Left lung (tissue), 10 donors: ENCODE data around the gene NDUFAF8. TPM values are rescaled to one million over a fixed set of nuclear protein-coding genes. Genes with fewer than 3 reads are reported as not detected.
A peak's percentile ranks its signal among the peaks of the same experiment; 100 is the strongest.

Experiments used
- ATAC-seq: fragments of 200-7000 bp; cut with Tn5 transposase; one replicate; pipeline ENCODE4 v1.9.1; 2020; ENCODE audit warnings: moderate library complexity
- DNase-seq, 4 donors: peaks; one replicate each; pipeline ENCODE4 v3.0.0-alpha.2; 2013 to 2020
- H3K27ac ChIP-seq, 2 donors: fragments of 200-600 bp; sonication (generic) in 1 of 2; one replicate each; pipeline versions ENCODE4 v1.5.0 to v1.8.0; 2020 to 2021
- H3K27me3 ChIP-seq, 2 donors: fragments of 200-600 bp; sonication (generic) in 1 of 2; one replicate each; pipeline versions ENCODE4 v1.5.0 to v1.8.0; 2020 to 2021
- H3K36me3 ChIP-seq, 2 donors: fragments of 200-600 bp; sonication (generic) in 1 of 2; one replicate each; pipeline versions ENCODE4 v1.5.0 to v1.8.0; 2020 to 2021
- H3K4me1 ChIP-seq, 2 donors: fragments of 200-600 bp; one replicate each; pipeline ENCODE4 v1.8.0; 2021
- H3K4me3 ChIP-seq, 2 donors: fragments of 200-600 bp; sonication (generic) in 1 of 2; one replicate each; pipeline versions ENCODE4 v1.5.0 to v1.8.0; 2020 to 2021; ENCODE audit warnings: mild to moderate bottlenecking in 1 of 2
- H3K9me3 ChIP-seq, 2 donors: fragments of 200-600 bp; sonication (generic) in 1 of 2; one replicate each; pipeline versions ENCODE4 v1.5.0 to v1.8.0; 2020 to 2021
- intact Hi-C, 2 donors: fragments of 100-400 bp; cut with DNase I; formaldehyde crosslinking; loops; one replicate each; pipeline versions ENCODE4 v1.11.2 to v1.14.2; 2022
- polyA plus RNA-seq, 6 donors: library from polyadenylated mRNA; unstranded; fragments of 120-200 nt; gene quantifications; one replicate each; pipeline ENCODE4 v1.2.1, GENCODE V29; 2013; ENCODE audit not compliant: insufficient read length in 6 of 6
- total RNA-seq, 2 donors: library from RNA; stranded (reverse); fragmentation: NEBNext Ultra II Directional; extraction: Animal tissue kit (Norgen Biotek cat#: 25700); gene quantifications; one replicate each; pipeline ENCODE4 v1.2.1, GENCODE V29; 2021
- TF ChIP-seq, protein P1 (sequence below), 2 donors: fragments of 200-600 bp; sonication (generic) in 1 of 2; IDR thresholded peaks; one replicate each; pipeline versions ENCODE4 v1.5.0 to v1.8.0; 2021; ENCODE audit warnings: antibody characterized with exemption in 2 of 2
- donor health status: DM: no; HTN: yes; CAD: no.
- donor health status: DM: no; HTN: no; CAD: no.

The NDUFAF8 gene
- total and polyA plus RNA-seq, 8 donors = 27.5 to 48.0 (median 39.1) TPM

DNA sequence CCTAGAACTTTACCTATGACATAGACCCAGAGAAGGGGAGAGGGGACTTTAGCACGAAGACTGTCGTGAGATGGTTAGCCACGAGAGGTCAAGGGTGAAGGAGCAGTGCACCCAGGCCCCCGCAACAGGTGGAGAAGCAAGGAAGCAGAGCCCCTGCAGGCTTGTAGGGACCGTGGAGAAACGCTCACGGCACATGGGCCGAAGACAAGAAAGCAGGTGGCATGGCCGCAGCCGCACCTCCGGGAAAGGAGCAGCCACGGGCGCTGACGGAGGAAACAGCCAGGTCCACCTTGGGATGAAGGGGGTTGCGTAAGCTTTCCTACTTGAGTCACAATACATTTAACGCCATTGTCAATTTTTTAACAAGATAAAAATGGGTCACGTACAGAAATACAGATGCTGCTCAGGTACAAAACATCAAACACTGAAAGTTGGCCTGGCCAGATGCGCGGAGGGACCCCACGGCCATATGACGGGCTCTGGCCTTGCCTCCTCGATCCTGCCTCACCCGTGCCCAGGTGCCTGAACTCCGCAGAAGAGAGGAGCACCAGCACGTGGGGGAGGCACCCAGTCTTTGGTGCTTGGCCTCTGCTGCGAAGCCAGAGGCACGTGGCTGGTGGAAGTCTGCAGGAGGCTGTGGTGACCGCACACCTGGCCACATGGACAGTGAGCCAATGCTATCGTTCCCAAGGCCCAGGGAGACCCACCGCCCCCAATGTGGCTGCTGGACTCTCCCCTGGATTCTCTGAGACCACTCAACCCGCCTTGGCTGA, 34.8 kb downstream of the NDUFAF8 start:
- Histone ChIP-seq H3K27me3 (no peaks in the 10 kb centered on the region), H3K36me3 (peaks cover 0 to 97% of the 10 kb centered on the region in 2 donors), H3K27ac (peak overlapping the region in 1 of 2 donors; percentile 76), H3K4me3 (no peak overlapping the region), H3K9me3 (no peaks in the 10 kb centered on the region), H3K4me1 (peaks cover 8 to 50% of the 10 kb centered on the region in 2 donors)
- intact Hi-C loops = no loop called here
- ATAC-seq = no peak
- TF ChIP-seq, protein P1, sequence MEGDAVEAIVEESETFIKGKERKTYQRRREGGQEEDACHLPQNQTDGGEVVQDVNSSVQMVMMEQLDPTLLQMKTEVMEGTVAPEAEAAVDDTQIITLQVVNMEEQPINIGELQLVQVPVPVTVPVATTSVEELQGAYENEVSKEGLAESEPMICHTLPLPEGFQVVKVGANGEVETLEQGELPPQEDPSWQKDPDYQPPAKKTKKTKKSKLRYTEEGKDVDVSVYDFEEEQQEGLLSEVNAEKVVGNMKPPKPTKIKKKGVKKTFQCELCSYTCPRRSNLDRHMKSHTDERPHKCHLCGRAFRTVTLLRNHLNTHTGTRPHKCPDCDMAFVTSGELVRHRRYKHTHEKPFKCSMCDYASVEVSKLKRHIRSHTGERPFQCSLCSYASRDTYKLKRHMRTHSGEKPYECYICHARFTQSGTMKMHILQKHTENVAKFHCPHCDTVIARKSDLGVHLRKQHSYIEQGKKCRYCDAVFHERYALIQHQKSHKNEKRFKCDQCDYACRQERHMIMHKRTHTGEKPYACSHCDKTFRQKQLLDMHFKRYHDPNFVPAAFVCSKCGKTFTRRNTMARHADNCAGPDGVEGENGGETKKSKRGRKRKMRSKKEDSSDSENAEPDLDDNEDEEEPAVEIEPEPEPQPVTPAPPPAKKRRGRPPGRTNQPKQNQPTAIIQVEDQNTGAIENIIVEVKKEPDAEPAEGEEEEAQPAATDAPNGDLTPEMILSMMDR (IDR thresholded peaks at IDR 0.05) = no peak
- DNase-seq = peak in 1 of 4 donors; percentile 61

DNA sequence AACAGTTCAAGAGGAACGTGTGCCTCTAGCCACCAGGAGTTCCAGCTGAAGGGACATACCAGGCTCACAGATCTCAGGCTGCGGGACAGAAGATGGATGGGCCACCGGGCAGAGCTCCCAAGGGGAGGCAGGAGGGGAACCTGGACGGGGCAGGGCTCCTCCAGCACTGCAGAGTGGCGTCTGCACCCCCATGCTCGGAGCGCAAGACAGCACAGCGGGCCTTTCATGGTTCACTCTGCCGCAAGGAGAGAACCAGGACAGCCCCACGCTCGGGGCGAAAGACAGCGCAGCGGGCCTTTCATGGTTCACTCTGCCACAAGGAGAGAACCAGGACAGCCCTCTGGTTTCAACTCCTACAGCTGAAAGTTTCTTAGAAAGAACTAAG, 35.3 kb downstream of the NDUFAF8 start:
- H3K4me3 ChIP-seq = no peak overlapping the region
- H3K27ac ChIP-seq = no peak overlapping the region
- no peaks in the 10 kb centered on the region for H3K27me3 ChIP-seq
- TF ChIP-seq, protein P1 (IDR thresholded peaks at IDR 0.05) = no peak
- H3K4me1 ChIP-seq = peaks cover 8 to 50% of the 10 kb centered on the region in 2 donors
- DNase-seq = peak in 1 of 4 donors; percentile 51
- intact Hi-C loops = no loop called here
- peaks cover 0 to 97% of the 10 kb centered on the region in 2 donors for H3K36me3 ChIP-seq
- no peaks in the 10 kb centered on the region for H3K9me3 ChIP-seq
- ATAC-seq = no peak

DNA sequence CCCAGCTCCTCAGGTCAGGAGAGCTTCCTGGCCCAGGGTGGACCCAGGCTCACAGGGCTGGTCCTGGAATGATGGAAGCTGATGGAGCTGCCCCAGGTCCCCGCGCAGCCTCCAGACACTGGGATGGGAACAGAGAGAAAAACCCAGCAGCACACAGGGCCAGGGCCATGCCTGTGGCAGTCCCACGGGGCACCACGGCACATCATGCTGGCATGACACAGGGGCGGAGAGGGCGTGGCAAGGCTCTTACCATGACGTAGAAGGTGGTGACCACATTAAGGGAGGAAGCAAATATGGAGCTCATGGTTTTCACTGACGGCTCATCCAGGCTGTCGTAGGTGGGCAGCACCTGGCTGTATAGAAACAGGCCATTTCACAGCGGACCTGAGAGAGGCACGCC, 37.7 kb downstream of the NDUFAF8 start:
- TF ChIP-seq, protein P1 (IDR thresholded peaks at IDR 0.05) = no peak
- Histone ChIP-seq H3K27ac (peak overlapping the region in 1 of 2 donors; percentile 48), H3K27me3 (no peaks in the 10 kb centered on the region), H3K4me1 (peaks cover 8 to 41% of the 10 kb centered on the region in 2 donors), H3K36me3 (peaks cover 0 to 97% of the 10 kb centered on the region in 2 donors), H3K9me3 (no peaks in the 10 kb centered on the region), H3K4me3 (no peak overlapping the region)
- intact Hi-C loops = no loop called here
- DNase-seq = peak in 1 of 4 donors; percentile 69
- ATAC-seq = no peak

DNA sequence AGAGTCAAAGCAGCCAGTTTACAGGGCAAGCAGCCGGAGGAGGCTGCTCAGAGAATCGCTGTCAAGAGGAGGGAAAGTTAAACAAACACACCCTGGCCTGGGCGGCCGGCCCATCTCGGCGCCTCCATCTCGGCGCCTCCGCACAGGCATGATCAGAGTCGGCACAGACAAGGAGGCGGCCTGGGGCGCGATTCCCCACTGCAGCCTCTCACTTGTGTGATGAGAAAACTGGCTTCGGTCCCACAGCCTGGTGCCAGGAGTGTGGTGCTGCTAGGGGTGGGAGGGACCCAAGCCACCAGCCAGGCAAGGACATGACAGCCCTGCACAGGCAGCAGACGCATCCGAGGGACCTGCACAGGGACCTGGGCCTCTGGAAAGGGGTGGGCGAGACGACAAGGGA, 38.3 kb downstream of the NDUFAF8 start:
- intact Hi-C loops = no loop called here
- TF ChIP-seq, protein P1 (IDR thresholded peaks at IDR 0.05) = no peak
- ATAC-seq (peak; percentile 94), DNase-seq (peak; percentile 70 to 86 (median 82))
- Histone ChIP-seq H3K9me3 (no peaks in the 10 kb centered on the region), H3K4me3 (no peak overlapping the region), H3K27me3 (no peaks in the 10 kb centered on the region), H3K27ac (peak overlapping the region; percentile 19 to 48), H3K4me1 (peaks cover 8 to 35% of the 10 kb centered on the region in 2 donors), H3K36me3 (peaks cover 0 to 97% of the 10 kb centered on the region in 2 donors)

DNA sequence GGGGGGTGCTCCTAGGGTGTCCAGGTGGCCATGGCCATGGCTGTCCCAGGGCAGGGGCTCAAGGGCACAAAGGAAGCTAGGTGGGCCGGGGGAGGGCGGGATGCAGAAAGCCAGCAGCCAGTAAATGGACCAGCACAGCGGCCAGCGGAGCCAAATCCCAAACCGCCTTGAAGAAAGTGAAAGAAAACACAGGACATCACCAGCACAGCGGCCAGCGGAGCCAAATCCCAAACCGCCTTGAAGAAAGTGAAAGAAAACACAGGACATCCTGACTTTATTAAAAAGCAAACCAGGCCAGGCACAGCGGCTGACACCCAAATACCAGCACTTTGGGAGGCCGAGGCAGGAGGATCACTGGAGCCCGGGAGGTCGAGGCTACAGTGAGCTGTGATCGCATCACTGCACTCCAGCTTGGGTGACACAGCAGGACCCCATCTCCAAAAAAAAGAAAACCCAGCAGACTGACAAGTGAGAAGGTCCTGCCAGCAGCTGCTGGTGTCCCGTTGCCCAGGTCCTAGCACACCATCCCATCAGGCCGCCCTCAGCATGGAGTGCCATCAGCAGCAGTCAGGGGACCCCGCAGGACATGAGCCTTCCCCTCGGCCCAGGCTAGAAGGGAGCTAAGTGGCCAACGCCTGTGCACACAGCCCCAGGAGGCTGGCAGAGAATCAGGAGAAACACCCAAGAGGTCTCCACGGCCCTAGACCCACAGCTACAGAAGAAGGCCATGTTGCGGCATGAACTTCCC, 39.0 kb downstream of the NDUFAF8 start:
- ATAC-seq (no peak), DNase-seq (peak in 2 of 4 donors; percentile 59 to 71)
- intact Hi-C loops = no loop called here
- no peaks in the 10 kb centered on the region for H3K9me3 ChIP-seq
- no peaks in the 10 kb centered on the region for H3K27me3 ChIP-seq
- H3K4me1 ChIP-seq = peaks cover 8 to 29% of the 10 kb centered on the region in 2 donors
- TF ChIP-seq, protein P1 (IDR thresholded peaks at IDR 0.05) = no peak
- peak overlapping the region; percentile 19 to 48 for H3K27ac ChIP-seq
- H3K4me3 ChIP-seq = no peak overlapping the region
- H3K36me3 ChIP-seq = peaks cover 0 to 97% of the 10 kb centered on the region in 2 donors
